H9 (cell line): ENCODE results near the gene PRKCA. TPM values are rescaled to one million over a fixed set of nuclear protein-coding genes. Genes with fewer than 3 reads are reported as not detected.
"Not testable (repeated sequence)": the region's sequence is repeated elsewhere in the genome, so short reads cannot be mapped to it uniquely, and the experiment has no call there.

Source experiments
- DNase-seq: peaks from one replicate; pipeline ENCODE4 v3.0.0-alpha.2; 2017
- H2AFZ ChIP-seq: one replicate; pipeline ENCODE4 v1.6.1; 2013; ENCODE audit warnings: mild to moderate bottlenecking, low read length, control low read depth, moderate library complexity
- H2AK5ac ChIP-seq: 2 replicates; pipeline ENCODE4 v1.6.1; 2013; ENCODE audit warnings: low read length, control low read depth, mixed read lengths; ENCODE audit not compliant: insufficient read length
- H2BK120ac ChIP-seq: one replicate; pipeline ENCODE4 v1.6.1; 2013; ENCODE audit warnings: low read depth, mild to moderate bottlenecking, low read length, control low read depth, inconsistent platforms; ENCODE audit not compliant: poor library complexity, severe bottlenecking
- H2BK12ac ChIP-seq: 2 replicates; pipeline ENCODE4 v1.6.1; 2013; ENCODE audit warnings: low read length, control low read depth, mixed read lengths, low read depth; ENCODE audit not compliant: insufficient read length
- H2BK15ac ChIP-seq: 2 replicates; pipeline ENCODE4 v1.6.1; 2013; ENCODE audit warnings: low read depth, low read length, control low read depth
- H2BK20ac ChIP-seq: one replicate; pipeline ENCODE4 v1.6.1; 2013; ENCODE audit warnings: low read depth, mild to moderate bottlenecking, low read length, control low read depth, inconsistent platforms; ENCODE audit not compliant: poor library complexity, severe bottlenecking
- H2BK5ac ChIP-seq: 2 replicates; pipeline ENCODE4 v1.6.1; 2013; ENCODE audit warnings: low read length, control low read depth, mixed read lengths; ENCODE audit not compliant: insufficient read length
- H3K14ac ChIP-seq: 2 replicates; pipeline ENCODE4 v1.6.1; 2013; ENCODE audit warnings: low read length, control low read depth; ENCODE audit not compliant: insufficient read depth
- H3K18ac ChIP-seq: 2 replicates; pipeline ENCODE4 v1.6.1; 2013; ENCODE audit warnings: low read depth, mild to moderate bottlenecking, mixed read lengths, low read length, control low read depth; ENCODE audit not compliant: insufficient read length
- H3K23ac ChIP-seq: 2 replicates; pipeline ENCODE4 v1.6.1; 2013; ENCODE audit warnings: low read length, control low read depth, mixed read lengths, low read depth; ENCODE audit not compliant: insufficient read length
- H3K23me2 ChIP-seq: 2 replicates; pipeline ENCODE4 v1.6.1; 2013; ENCODE audit warnings: low read depth, mild to moderate bottlenecking, mixed read lengths, low read length, control low read depth; ENCODE audit not compliant: insufficient read length, poor library complexity, severe bottlenecking
- H3K27ac ChIP-seq: 2 replicates; pipeline ENCODE4 v1.5.1; 2013; ENCODE audit warnings: low read length, control low read depth, mixed read lengths, low read depth; ENCODE audit not compliant: insufficient read length
- H3K27me3 ChIP-seq: 2 replicates; pipeline ENCODE4 v1.6.1; 2013; ENCODE audit warnings: low read length, control low read depth, inconsistent platforms; ENCODE audit not compliant: insufficient read depth
- H3K4ac ChIP-seq: 2 replicates; pipeline ENCODE4 v1.6.1; 2013; ENCODE audit warnings: low read depth, mild to moderate bottlenecking, control low read depth, inconsistent platforms, low read length, moderate library complexity
- H3K4me1 ChIP-seq: 2 replicates; pipeline ENCODE4 v1.6.1; 2013; ENCODE audit warnings: low read length, control low read depth, inconsistent platforms; ENCODE audit not compliant: insufficient read depth
- H3K4me2 ChIP-seq: 2 replicates; pipeline ENCODE4 v1.6.1; 2013; ENCODE audit warnings: low read length, control low read depth, mixed read lengths; ENCODE audit not compliant: insufficient read length, insufficient read depth
- H3K56ac ChIP-seq: 2 replicates; pipeline ENCODE4 v1.6.1; 2013; ENCODE audit warnings: low read depth, mild to moderate bottlenecking, mixed read lengths, low read length, control low read depth; ENCODE audit not compliant: insufficient read length
- H3K79me1 ChIP-seq: 2 replicates; pipeline ENCODE4 v1.6.1; 2013; ENCODE audit warnings: low read depth, mild to moderate bottlenecking, moderate library complexity, low read length, control low read depth, inconsistent platforms; ENCODE audit not compliant: insufficient read depth, poor library complexity, severe bottlenecking
- H3K79me2 ChIP-seq: 2 replicates; pipeline ENCODE4 v1.6.1; 2013; ENCODE audit warnings: low read length, control low read depth, inconsistent platforms; ENCODE audit not compliant: insufficient read depth
- H3K9ac ChIP-seq: 2 replicates; pipeline ENCODE4 v1.6.1; 2013; ENCODE audit warnings: low read length, control low read depth, mixed read lengths; ENCODE audit not compliant: insufficient read length; ENCODE audit errors: extremely low read depth
- H3K9me3 ChIP-seq: one replicate; pipeline ENCODE4 v1.6.1; 2013; ENCODE audit warnings: low read depth, low read length, inconsistent platforms; ENCODE audit not compliant: control insufficient read depth
- H3T11ph ChIP-seq: one replicate; pipeline ENCODE4 v1.6.1; 2013; ENCODE audit warnings: mild to moderate bottlenecking, low read length, control low read depth, inconsistent platforms
- H4K20me1 ChIP-seq: one replicate; pipeline ENCODE4 v1.6.1; 2013; ENCODE audit not compliant: control insufficient read depth, insufficient read length, insufficient read depth
- H4K5ac ChIP-seq: 2 replicates; pipeline ENCODE4 v1.6.1; 2013; ENCODE audit warnings: low read depth, mild to moderate bottlenecking, mixed read lengths, low read length, control low read depth; ENCODE audit not compliant: insufficient read length
- H4K8ac ChIP-seq: replicated peaks from 2 replicates; pipeline ENCODE4 v1.6.1; 2013; ENCODE audit warnings: low read length, control low read depth, mixed read lengths, low read depth; ENCODE audit not compliant: insufficient read length
- H4K91ac ChIP-seq: 2 replicates; pipeline ENCODE4 v1.6.1; 2013; ENCODE audit warnings: low read depth, mild to moderate bottlenecking, moderate library complexity, mixed read lengths, low read length, control low read depth; ENCODE audit not compliant: insufficient read length
- H3K27ac Mint-ChIP-seq, 3 experiments: 2 replicates in 2 of 3; 3 replicates in 1 of 3; pipeline ENCODE4 v1.8.0; 2020 to 2021; ENCODE audit warnings: mixed read lengths in 3 of 3, mild to moderate bottlenecking in 1 of 3, moderate library complexity in 1 of 3
- H3K27me3 Mint-ChIP-seq: 2 replicates; pipeline ENCODE4 v1.8.0; 2021; ENCODE audit warnings: low read depth, mild to moderate bottlenecking, moderate library complexity, mixed read lengths
- H3K36me3 Mint-ChIP-seq, 3 experiments: 2 replicates in 2 of 3; 3 replicates in 1 of 3; pipeline ENCODE4 v1.8.0; 2020 to 2021; ENCODE audit warnings: low read depth in 3 of 3, mixed read lengths in 3 of 3; ENCODE audit not compliant: insufficient read depth in 1 of 3
- H3K4me1 Mint-ChIP-seq, 2 experiments: 2 replicates each; pipeline ENCODE4 v1.8.0; 2020; ENCODE audit warnings: mixed read lengths in 2 of 2
- H3K4me3 Mint-ChIP-seq, 2 experiments: 2 replicates in 1 of 2; 3 replicates in 1 of 2; pipeline ENCODE4 v1.8.0; 2020 to 2021; ENCODE audit warnings: mild to moderate bottlenecking in 2 of 2, mixed read lengths in 2 of 2, moderate library complexity in 1 of 2
- H3K9me3 Mint-ChIP-seq, 2 experiments: 2 replicates in 1 of 2; 3 replicates in 1 of 2; pipeline ENCODE4 v1.8.0; 2020; ENCODE audit warnings: mild to moderate bottlenecking in 2 of 2, mixed read lengths in 2 of 2, moderate library complexity in 1 of 2
- CTCF ChIP-seq: fragments of 200-600 bp; sonication (generic); conservative IDR thresholded peaks from 3 replicates; pipeline ENCODE4 v1.8.0; 2021; ENCODE audit warnings: antibody characterized with exemption, mild to moderate bottlenecking
- WGBS: extraction: QIAGEN DNeasy Blood & Tissue Kit; methylation state at CpG from one replicate; pipeline ENCODE4 v1.1.7; 2013; ENCODE audit warnings: missing lambda C conversion rate, low lambda C conversion rate, mixed read lengths; ENCODE audit not compliant: insufficient read length; ENCODE audit errors: extremely low coverage; 5-methylcytosine and 5-hydroxymethylcytosine counted together
- total RNA-seq: library from RNA; stranded (reverse); gene quantifications from 2 replicates; pipeline ENCODE4 v1.2.1, GENCODE V29; 2021

Gene PRKCA
- total RNA-seq, 1 experiment from 2014 or later, result 10.5 TPM

- no peaks in the 10 kb centered on the region for H3K79me2 ChIP-seq
- H2AK5ac ChIP-seq, result no peak overlapping the region
- no peak overlapping the region for H3K14ac ChIP-seq
- H3K18ac ChIP-seq, result no peak overlapping the region
- no peak overlapping the region for H2BK15ac ChIP-seq
- H4K20me1 ChIP-seq, result no peaks in the 10 kb centered on the region
- no peaks in the 10 kb centered on the region for H3K27me3 Mint-ChIP-seq
- H2AFZ ChIP-seq, result no peak overlapping the region
- no peaks in the 10 kb centered on the region for H3K23me2 ChIP-seq
- H2BK5ac ChIP-seq, result no peak overlapping the region
- no peaks in the 10 kb centered on the region for H3K4me1 Mint-ChIP-seq
- no peaks in the 10 kb centered on the region for H3K9me3 Mint-ChIP-seq
- H4K91ac ChIP-seq, result no peak overlapping the region
- no peak overlapping the region for H3T11ph ChIP-seq
- no peak overlapping the region for H3K4me2 ChIP-seq
- WGBS, result no CpG with 5 or more reads among the region's 2 CpGs
- no peak overlapping the region for H2BK12ac ChIP-seq
- no peak overlapping the region for H3K27ac Mint-ChIP-seq
- H3K56ac ChIP-seq, result no peak overlapping the region
- H3K27ac ChIP-seq, result no peak overlapping the region
- H3K23ac ChIP-seq, result no peak overlapping the region
- no peak for TF ChIP-seq CTCF
- H3K4me1 ChIP-seq, result no peaks in the 10 kb centered on the region
- H3K9me3 ChIP-seq, result no peaks in the 10 kb centered on the region
- H3K4me3 Mint-ChIP-seq, result no peak overlapping the region
- no peaks in the 10 kb centered on the region for H3K27me3 ChIP-seq
- no peaks in the 10 kb centered on the region for H3K36me3 Mint-ChIP-seq
- no peaks in the 10 kb centered on the region for H3K79me1 ChIP-seq
- H4K5ac ChIP-seq, result no peak overlapping the region
- H2BK20ac ChIP-seq, result no peak overlapping the region
- H3K4ac ChIP-seq, result no peak overlapping the region
- no peak overlapping the region for H4K8ac ChIP-seq
- DNase-seq, result no peak
- no peak overlapping the region for H2BK120ac ChIP-seq
- no peak overlapping the region for H3K9ac ChIP-seq
Observed at GRCh38 chr17:66620528-66620927, 318.1 kb downstream of the PRKCA start.

- H2BK12ac ChIP-seq, H3K23me2 ChIP-seq, H3T11ph ChIP-seq, H3K4me3 Mint-ChIP-seq, H2BK120ac ChIP-seq, H3K79me1 ChIP-seq, H3K36me3 Mint-ChIP-seq, H2BK15ac ChIP-seq, H3K27ac ChIP-seq, H3K27me3 ChIP-seq, H3K23ac ChIP-seq, H4K20me1 ChIP-seq, DNase-seq, H2BK20ac ChIP-seq, H3K27me3 Mint-ChIP-seq, H2BK5ac ChIP-seq, H3K56ac ChIP-seq, H4K91ac ChIP-seq, H3K4me1 Mint-ChIP-seq, H3K9ac ChIP-seq, H3K4ac ChIP-seq, H2AK5ac ChIP-seq, H3K79me2 ChIP-seq, H4K8ac ChIP-seq, H3K4me2 ChIP-seq, H2AFZ ChIP-seq, H3K18ac ChIP-seq, H4K5ac ChIP-seq, H3K9me3 ChIP-seq, H3K4me1 ChIP-seq, H3K9me3 Mint-ChIP-seq, H3K27ac Mint-ChIP-seq, H3K14ac ChIP-seq: not testable (repeated sequence)
- WGBS, result no CpG with 5 or more reads among the region's 2 CpGs
Observed at GRCh38 chr17:66624630-66625029, 322.2 kb downstream of the PRKCA start.
